GM23338 (cell line): ENCODE results near the gene EIF2B1. TPM values are rescaled to one million over a fixed set of nuclear protein-coding genes. Genes with fewer than 3 reads are reported as not detected.

Experiments
- ATAC-seq: fragments of 200-7000 bp; cut with Tn5 transposase; 3 replicates; pipeline ENCODE4 v1.9.1; 2020
- DNase-seq: peaks from one replicate; pipeline ENCODE4 v3.0.0-alpha.2; 2015; ENCODE audit warnings: low spot score
- H2AFZ ChIP-seq: fragments of 200-600 bp; sonication (generic); 2 replicates; pipeline ENCODE4 v1.8.0; 2016; ENCODE audit warnings: antibody characterized with exemption, mild to moderate bottlenecking, moderate library complexity
- H3F3A ChIP-seq: fragments of 200-600 bp; sonication (generic); replicated peaks from 2 replicates; pipeline ENCODE4 v1.8.0; 2017; ENCODE audit warnings: antibody characterized with exemption, mixed run types, low read depth
- H3K27ac ChIP-seq: fragments of 200-600 bp; sonication (generic); 2 replicates; pipeline ENCODE4 v1.6.1; 2016; ENCODE audit warnings: low read depth
- H3K27me3 ChIP-seq: fragments of 200-600 bp; sonication (generic); 2 replicates; pipeline ENCODE4 v1.8.0; 2016; ENCODE audit warnings: mild to moderate bottlenecking, mixed run types, moderate library complexity; ENCODE audit not compliant: insufficient read depth
- H3K36me3 ChIP-seq: fragments of 200-600 bp; sonication (generic); 2 replicates; pipeline ENCODE4 v1.8.0; 2016; ENCODE audit warnings: mild to moderate bottlenecking; ENCODE audit not compliant: insufficient read depth
- H3K4me1 ChIP-seq: fragments of 200-600 bp; sonication (generic); 2 replicates; pipeline ENCODE4 v1.8.0; 2016; ENCODE audit warnings: mild to moderate bottlenecking, moderate library complexity; ENCODE audit not compliant: insufficient read depth
- H3K4me2 ChIP-seq: fragments of 200-600 bp; sonication (generic); 2 replicates; pipeline ENCODE4 v1.7.1; 2017; ENCODE audit warnings: mixed run types
- H3K4me3 ChIP-seq: fragments of 200-600 bp; sonication (generic); 2 replicates; pipeline ENCODE4 v1.6.1; 2016; ENCODE audit warnings: mixed run types
- H3K79me2 ChIP-seq: fragments of 200-600 bp; sonication (generic); replicated peaks from 2 replicates; pipeline ENCODE4 v1.8.0; 2017; ENCODE audit warnings: mild to moderate bottlenecking; ENCODE audit not compliant: insufficient read depth
- H3K9me2 ChIP-seq: fragments of 200-600 bp; sonication (generic); 2 replicates; pipeline ENCODE4 v1.8.0; 2017; ENCODE audit not compliant: insufficient read depth
- H4K20me1 ChIP-seq: fragments of 200-600 bp; sonication (generic); replicated peaks from 2 replicates; pipeline ENCODE4 v1.8.0; 2017; ENCODE audit warnings: mild to moderate bottlenecking; ENCODE audit not compliant: insufficient read depth
- H3K27ac Mint-ChIP-seq: 2 replicates; pipeline ENCODE4 v1.8.0; 2020; ENCODE audit warnings: inconsistent platforms, mild to moderate bottlenecking, moderate library complexity, mixed read lengths
- H3K27me3 Mint-ChIP-seq: 3 replicates; pipeline ENCODE4 v1.8.0; 2022; ENCODE audit warnings: low read depth, mild to moderate bottlenecking, moderate library complexity, mixed read lengths, inconsistent platforms; ENCODE audit not compliant: insufficient read depth, poor library complexity
- H3K36me3 Mint-ChIP-seq: 3 replicates; pipeline ENCODE4 v1.8.0; 2021; ENCODE audit warnings: low read depth, mild to moderate bottlenecking, inconsistent platforms, moderate library complexity, mixed read lengths
- H3K4me1 Mint-ChIP-seq: 3 replicates; pipeline ENCODE4 v1.8.0; 2020; ENCODE audit warnings: mild to moderate bottlenecking, inconsistent platforms, mixed read lengths
- H3K4me3 Mint-ChIP-seq: 3 replicates; pipeline ENCODE4 v1.8.0; 2021; ENCODE audit warnings: moderate library complexity, mild to moderate bottlenecking, inconsistent platforms, mixed read lengths
- H3K9me3 Mint-ChIP-seq: 3 replicates; pipeline ENCODE4 v1.8.0; 2020; ENCODE audit warnings: moderate library complexity, mild to moderate bottlenecking, inconsistent platforms, mixed read lengths
- CREB1 ChIP-seq: fragments of 250-450 bp; sonication (Bioruptor Pico); IDR thresholded peaks from 2 replicates; pipeline ENCODE4 v1.5.0; 2020; ENCODE audit warnings: low read depth, mild to moderate bottlenecking, moderate library complexity
- EZH2 ChIP-seq: fragments of 200-600 bp; sonication (generic); IDR thresholded peaks from one replicate; pipeline ENCODE4 v1.8.0; 2017; ENCODE audit warnings: antibody characterized with exemption, mild to moderate bottlenecking, low read depth; ENCODE audit not compliant: unreplicated experiment
- JUNB ChIP-seq: IDR thresholded peaks from one replicate; pipeline ENCODE4 v1.6.1; 2016; ENCODE audit warnings: antibody characterized with exemption; ENCODE audit not compliant: unreplicated experiment
- NANOG ChIP-seq: IDR thresholded peaks from 2 replicates; pipeline ENCODE4 v1.6.1; 2016; ENCODE audit warnings: antibody characterized with exemption, borderline replicate concordance
- POLR2AphosphoS5 ChIP-seq: IDR thresholded peaks from 2 replicates; pipeline ENCODE4 v1.6.1; 2016; ENCODE audit warnings: antibody characterized with exemption, low read depth
- REST ChIP-seq: IDR thresholded peaks from one replicate; pipeline ENCODE4 v1.6.1; 2018; ENCODE audit warnings: antibody characterized with exemption; ENCODE audit not compliant: unreplicated experiment
- STAT1 ChIP-seq: IDR thresholded peaks from one replicate; pipeline ENCODE4 v1.6.1; 2016; ENCODE audit warnings: antibody characterized with exemption; ENCODE audit not compliant: unreplicated experiment
- ZNF114 ChIP-seq: fragments of 250-450 bp; sonication (Bioruptor Pico); IDR thresholded peaks from 2 replicates; pipeline ENCODE4 v1.5.0; 2020; ENCODE audit warnings: mild to moderate bottlenecking, moderate library complexity
- ZNF331 ChIP-seq: fragments of 250-450 bp; sonication (Bioruptor Pico); IDR thresholded peaks from 2 replicates; pipeline ENCODE4 v1.5.0; 2020; ENCODE audit warnings: low read depth, mild to moderate bottlenecking, moderate library complexity
- polyA plus RNA-seq: library from polyadenylated mRNA; unstranded; fragments of >200 nt; fragmentation: Nextera tagmentation; extraction: Ambion mirVana; gene quantifications from 2 replicates; pipeline ENCODE4 v1.2.1, GENCODE V29; 2016
- total RNA-seq: library from RNA; depleted of rRNA; stranded (reverse); fragments of >200 nt; shearing (Covaris generic); gene quantifications from 2 replicates; pipeline ENCODE4 v1.2.3, GENCODE V29; 2014
- TF ChIP-seq, protein P1 (sequence below), 2 experiments: fragments of 200-600 bp in 1 of 2; sonication (generic) in 1 of 2; conservative IDR thresholded peaks; 2 replicates each; pipeline versions ENCODE4 v1.5.1 to v1.6.1; 2016 to 2017; ENCODE audit warnings: antibody characterized with exemption in 2 of 2, low read depth in 2 of 2, mild to moderate bottlenecking in 2 of 2, moderate library complexity in 1 of 2
- TF ChIP-seq, protein P2 (sequence below): fragments of 250-450 bp; sonication (Bioruptor Pico); IDR thresholded peaks from 2 replicates; pipeline ENCODE4 v1.5.0; 2020; ENCODE audit warnings: mild to moderate bottlenecking, moderate library complexity

The EIF2B1 gene
- total and polyA plus RNA-seq, 2 experiments from 2014 or later: 33.5 to 117 TPM

DNA sequence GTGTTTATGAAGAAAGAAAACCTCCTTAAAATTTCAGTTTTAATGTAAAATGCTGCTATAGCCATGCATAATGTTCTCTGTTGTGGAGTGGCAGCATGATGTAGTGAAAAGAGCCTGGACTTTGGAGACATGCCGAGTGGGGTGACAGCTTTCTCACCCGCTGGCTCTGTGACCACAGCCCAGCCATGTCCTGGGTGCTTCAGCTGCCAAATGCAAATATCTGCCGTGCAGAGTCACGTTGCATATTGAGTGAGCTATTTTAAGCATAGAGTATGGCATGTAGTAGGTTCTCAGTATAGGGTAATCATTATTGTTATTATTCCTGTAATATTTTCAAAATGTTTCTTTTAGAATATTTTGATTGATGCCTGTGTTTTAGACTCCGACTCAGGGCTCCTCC, 21.9 kb upstream of the EIF2B1 start:
- Histone ChIP-seq H2AFZ (no peak overlapping the region), H3F3A (peaks cover 7% of the 10 kb centered on the region; the same call in 1 of the 2 replicates), H3K27ac (no peak overlapping the region), H4K20me1 (no peaks in the 10 kb centered on the region; the same call in 1 of the 2 replicates), H3K79me2 (no peaks in the 10 kb centered on the region), H3K4me1 (no peaks in the 10 kb centered on the region), H3K4me3 (no peak overlapping the region), H3K4me2 (no peak overlapping the region), H3K36me3 (peaks cover 12% of the 10 kb centered on the region), H3K27me3 (no peaks in the 10 kb centered on the region), H3K9me2 (no peaks in the 10 kb centered on the region)
- no peak for DNase-seq
- H3K4me1 Mint-ChIP-seq: no peaks in the 10 kb centered on the region
- no peak overlapping the region for H3K27ac Mint-ChIP-seq
- no peak overlapping the region for H3K4me3 Mint-ChIP-seq
- H3K27me3 Mint-ChIP-seq: peaks cover 3% of the 10 kb centered on the region
- no peak for TF ChIP-seq JUNB
- no peaks in the 10 kb centered on the region for H3K9me3 Mint-ChIP-seq
- ATAC-seq: no peak
- peaks cover 57% of the 10 kb centered on the region for H3K36me3 Mint-ChIP-seq

DNA sequence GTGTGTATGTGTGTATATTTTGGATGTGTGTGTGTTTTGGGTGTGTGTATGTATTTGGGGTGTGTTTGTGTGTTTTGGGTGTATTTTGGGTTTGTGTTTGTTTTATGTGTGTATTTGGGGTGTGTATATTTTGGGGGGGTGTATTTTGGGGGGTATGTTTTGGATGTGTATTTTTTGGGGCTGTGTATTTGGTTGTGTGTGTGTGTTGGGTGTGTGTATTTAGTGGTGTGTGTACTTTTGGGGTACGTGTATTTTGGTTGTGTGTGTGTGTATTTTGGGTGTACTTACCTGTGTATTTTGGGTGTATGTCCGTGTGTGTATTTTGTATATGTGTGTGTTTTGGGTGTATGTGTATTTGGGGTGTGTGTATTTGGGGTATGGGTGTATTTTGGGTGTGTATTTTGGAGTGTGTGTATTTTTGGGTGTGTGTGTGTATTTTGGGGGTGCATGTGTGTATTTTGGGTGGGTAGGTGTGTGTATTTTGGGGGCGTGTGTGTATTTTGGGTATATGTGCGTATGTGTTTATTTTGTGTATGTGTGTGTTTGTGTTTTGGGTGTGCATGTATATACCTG, 20.7 kb upstream of the EIF2B1 start:
- no peak for DNase-seq
- H3K27me3 Mint-ChIP-seq: peaks cover 3% of the 10 kb centered on the region
- no peak overlapping the region for H2AFZ ChIP-seq
- no peaks in the 10 kb centered on the region; the same call in 1 of the 2 replicates for H4K20me1 ChIP-seq
- peaks cover 12% of the 10 kb centered on the region for H3K36me3 ChIP-seq
- ATAC-seq: no peak
- H3K9me2 ChIP-seq: no peaks in the 10 kb centered on the region
- H3K27ac ChIP-seq: no peak overlapping the region
- no peak overlapping the region for H3K4me3 ChIP-seq
- H3K27ac Mint-ChIP-seq: no peak overlapping the region
- no peak overlapping the region for H3K4me3 Mint-ChIP-seq
- no peak overlapping the region for H3K4me2 ChIP-seq
- H3K36me3 Mint-ChIP-seq: peaks cover 51% of the 10 kb centered on the region
- peaks cover 7% of the 10 kb centered on the region; the same call in 1 of the 2 replicates for H3F3A ChIP-seq
- H3K4me1 ChIP-seq: no peaks in the 10 kb centered on the region
- no peaks in the 10 kb centered on the region for H3K27me3 ChIP-seq
- no peaks in the 10 kb centered on the region for H3K4me1 Mint-ChIP-seq
- H3K79me2 ChIP-seq: no peaks in the 10 kb centered on the region
- no peaks in the 10 kb centered on the region for H3K9me3 Mint-ChIP-seq
- TF ChIP-seq JUNB (no peak), ZNF114 (no peak), EZH2 (no peak), REST (no peak), ZNF331 (no peak), NANOG (no peak), POLR2AphosphoS5 (no peak), CREB1 (CRISPR knock-in tag) (no peak), STAT1 (no peak)
- TF ChIP-seq, protein P1, sequence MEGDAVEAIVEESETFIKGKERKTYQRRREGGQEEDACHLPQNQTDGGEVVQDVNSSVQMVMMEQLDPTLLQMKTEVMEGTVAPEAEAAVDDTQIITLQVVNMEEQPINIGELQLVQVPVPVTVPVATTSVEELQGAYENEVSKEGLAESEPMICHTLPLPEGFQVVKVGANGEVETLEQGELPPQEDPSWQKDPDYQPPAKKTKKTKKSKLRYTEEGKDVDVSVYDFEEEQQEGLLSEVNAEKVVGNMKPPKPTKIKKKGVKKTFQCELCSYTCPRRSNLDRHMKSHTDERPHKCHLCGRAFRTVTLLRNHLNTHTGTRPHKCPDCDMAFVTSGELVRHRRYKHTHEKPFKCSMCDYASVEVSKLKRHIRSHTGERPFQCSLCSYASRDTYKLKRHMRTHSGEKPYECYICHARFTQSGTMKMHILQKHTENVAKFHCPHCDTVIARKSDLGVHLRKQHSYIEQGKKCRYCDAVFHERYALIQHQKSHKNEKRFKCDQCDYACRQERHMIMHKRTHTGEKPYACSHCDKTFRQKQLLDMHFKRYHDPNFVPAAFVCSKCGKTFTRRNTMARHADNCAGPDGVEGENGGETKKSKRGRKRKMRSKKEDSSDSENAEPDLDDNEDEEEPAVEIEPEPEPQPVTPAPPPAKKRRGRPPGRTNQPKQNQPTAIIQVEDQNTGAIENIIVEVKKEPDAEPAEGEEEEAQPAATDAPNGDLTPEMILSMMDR (conservative IDR thresholded peaks at IDR 0.05; ENCODE audit: low read depth in 2 of 2): no peak
- TF ChIP-seq, protein P2, sequence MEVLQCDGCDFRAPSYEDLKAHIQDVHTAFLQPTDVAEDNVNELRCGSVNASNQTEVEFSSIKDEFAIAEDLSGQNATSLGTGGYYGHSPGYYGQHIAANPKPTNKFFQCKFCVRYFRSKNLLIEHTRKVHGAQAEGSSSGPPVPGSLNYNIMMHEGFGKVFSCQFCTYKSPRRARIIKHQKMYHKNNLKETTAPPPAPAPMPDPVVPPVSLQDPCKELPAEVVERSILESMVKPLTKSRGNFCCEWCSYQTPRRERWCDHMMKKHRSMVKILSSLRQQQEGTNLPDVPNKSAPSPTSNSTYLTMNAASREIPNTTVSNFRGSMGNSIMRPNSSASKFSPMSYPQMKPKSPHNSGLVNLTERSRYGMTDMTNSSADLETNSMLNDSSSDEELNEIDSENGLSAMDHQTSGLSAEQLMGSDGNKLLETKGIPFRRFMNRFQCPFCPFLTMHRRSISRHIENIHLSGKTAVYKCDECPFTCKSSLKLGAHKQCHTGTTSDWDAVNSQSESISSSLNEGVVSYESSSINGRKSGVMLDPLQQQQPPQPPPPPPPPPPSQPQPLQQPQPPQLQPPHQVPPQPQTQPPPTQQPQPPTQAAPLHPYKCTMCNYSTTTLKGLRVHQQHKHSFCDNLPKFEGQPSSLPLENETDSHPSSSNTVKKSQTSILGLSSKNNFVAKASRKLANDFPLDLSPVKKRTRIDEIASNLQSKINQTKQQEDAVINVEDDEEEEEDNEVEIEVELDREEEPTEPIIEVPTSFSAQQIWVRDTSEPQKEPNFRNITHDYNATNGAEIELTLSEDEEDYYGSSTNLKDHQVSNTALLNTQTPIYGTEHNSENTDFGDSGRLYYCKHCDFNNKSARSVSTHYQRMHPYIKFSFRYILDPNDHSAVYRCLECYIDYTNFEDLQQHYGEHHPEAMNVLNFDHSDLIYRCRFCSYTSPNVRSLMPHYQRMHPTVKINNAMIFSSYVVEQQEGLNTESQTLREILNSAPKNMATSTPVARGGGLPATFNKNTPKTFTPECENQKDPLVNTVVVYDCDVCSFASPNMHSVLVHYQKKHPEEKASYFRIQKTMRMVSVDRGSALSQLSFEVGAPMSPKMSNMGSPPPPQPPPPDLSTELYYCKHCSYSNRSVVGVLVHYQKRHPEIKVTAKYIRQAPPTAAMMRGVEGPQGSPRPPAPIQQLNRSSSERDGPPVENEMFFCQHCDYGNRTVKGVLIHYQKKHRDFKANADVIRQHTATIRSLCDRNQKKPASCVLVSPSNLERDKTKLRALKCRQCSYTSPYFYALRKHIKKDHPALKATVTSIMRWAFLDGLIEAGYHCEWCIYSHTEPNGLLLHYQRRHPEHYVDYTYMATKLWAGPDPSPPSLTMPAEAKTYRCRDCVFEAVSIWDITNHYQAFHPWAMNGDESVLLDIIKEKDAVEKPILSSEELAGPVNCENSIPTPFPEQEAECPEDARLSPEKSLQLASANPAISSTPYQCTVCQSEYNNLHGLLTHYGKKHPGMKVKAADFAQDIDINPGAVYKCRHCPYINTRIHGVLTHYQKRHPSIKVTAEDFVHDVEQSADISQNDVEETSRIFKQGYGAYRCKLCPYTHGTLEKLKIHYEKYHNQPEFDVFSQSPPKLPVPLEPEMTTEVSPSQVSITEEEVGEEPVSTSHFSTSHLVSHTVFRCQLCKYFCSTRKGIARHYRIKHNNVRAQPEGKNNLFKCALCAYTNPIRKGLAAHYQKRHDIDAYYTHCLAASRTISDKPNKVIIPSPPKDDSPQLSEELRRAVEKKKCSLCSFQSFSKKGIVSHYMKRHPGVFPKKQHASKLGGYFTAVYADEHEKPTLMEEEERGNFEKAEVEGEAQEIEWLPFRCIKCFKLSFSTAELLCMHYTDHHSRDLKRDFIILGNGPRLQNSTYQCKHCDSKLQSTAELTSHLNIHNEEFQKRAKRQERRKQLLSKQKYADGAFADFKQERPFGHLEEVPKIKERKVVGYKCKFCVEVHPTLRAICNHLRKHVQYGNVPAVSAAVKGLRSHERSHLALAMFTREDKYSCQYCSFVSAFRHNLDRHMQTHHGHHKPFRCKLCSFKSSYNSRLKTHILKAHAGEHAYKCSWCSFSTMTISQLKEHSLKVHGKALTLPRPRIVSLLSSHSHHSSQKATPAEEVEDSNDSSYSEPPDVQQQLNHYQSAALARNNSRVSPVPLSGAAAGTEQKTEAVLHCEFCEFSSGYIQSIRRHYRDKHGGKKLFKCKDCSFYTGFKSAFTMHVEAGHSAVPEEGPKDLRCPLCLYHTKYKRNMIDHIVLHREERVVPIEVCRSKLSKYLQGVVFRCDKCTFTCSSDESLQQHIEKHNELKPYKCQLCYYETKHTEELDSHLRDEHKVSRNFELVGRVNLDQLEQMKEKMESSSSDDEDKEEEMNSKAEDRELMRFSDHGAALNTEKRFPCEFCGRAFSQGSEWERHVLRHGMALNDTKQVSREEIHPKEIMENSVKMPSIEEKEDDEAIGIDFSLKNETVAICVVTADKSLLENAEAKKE (CRISPR knock-in tag): no peak
